Renal cortex interstitium (tissue), 11 donors: ENCODE data around the gene SORCS2. TPM values are rescaled to one million over a fixed set of nuclear protein-coding genes. Genes with fewer than 3 reads are reported as not detected.
A peak's percentile ranks its signal among the peaks of the same experiment; 100 is the strongest.

Source experiments
- DNase-seq, 11 donors: peaks; one replicate each; pipeline ENCODE4 v3.0.0-alpha.2; 2013; ENCODE audit warnings: low read depth in 9 of 11, low spot score in 4 of 11; ENCODE audit errors: extremely low read depth in 1 of 11
- polyA plus RNA-seq, 3 donors: library from polyadenylated mRNA; unstranded; fragments of 120-200 nt; gene quantifications; one replicate each; pipeline ENCODE4 v1.2.1, GENCODE V29; 2013; ENCODE audit not compliant: insufficient read length in 3 of 3

SORCS2 gene
- polyA plus RNA-seq, 3 donors, result 8.3 to 13.3 (median 9.9) TPM

DNA sequence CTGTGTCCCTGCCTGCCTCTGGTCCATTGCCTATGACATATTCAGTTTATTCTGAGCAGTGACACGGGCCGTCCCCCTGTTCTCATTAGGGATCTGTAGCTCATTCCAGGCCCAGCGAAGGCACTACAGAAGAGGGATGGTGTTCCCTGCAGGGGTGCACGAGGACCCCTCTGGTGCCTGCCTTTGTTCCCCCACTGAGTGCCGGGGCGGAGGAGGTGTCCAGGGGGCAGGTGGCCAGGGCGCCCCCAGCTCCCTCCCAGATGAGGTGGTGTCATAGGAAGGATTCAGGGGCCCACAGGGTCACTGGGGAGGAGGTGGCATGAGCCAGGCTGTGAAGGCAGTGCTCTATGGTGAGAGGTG, 61.0 kb downstream of the SORCS2 start:
- no peak for DNase-seq

GRCh38 chr4:7253837-7254236, 61.5 kb downstream of the SORCS2 start:
- no peak for DNase-seq

DNA sequence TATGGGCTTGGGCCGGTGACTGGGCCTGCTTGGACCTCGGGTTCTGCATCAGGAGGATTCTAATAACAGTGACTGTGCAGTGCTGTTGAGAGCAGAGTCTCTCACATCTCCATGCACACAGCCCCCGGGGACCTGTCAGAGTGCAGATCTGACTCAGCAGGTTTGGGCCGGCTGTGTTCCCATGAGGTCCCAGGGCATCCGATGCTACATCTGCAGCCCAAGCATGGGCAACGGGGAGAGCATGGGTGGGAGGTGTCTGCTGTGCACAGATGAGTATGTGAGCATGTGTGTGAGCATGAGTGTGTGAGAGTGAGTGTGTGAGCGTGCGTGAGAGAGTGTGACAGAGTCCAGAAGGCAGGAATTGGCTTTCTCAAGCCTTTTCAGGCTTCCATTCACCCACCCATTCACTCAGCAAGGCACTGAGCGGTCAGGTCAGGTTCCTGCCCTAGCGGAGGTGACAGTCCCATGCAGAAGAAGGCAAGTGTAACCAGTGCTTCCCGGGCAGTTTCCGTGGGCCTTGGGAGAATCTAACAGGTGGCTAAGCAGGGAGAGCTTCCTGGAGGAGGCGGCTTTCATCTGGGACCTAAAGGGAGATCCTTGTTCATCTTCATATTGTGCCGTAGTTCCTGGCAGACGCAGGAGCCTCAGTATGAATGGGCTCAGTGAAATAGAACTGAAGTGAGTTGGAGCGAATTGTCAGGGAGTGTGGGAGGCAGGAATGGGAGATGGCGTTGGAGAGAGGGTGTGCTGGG, 62.6 kb downstream of the SORCS2 start:
- no peak for DNase-seq

GRCh38 chr4:7255488-7255881, 63.1 kb downstream of the SORCS2 start:
- no peak for DNase-seq

GRCh38 chr4:7255996-7256395, 63.7 kb downstream of the SORCS2 start:
- no peak for DNase-seq

DNA sequence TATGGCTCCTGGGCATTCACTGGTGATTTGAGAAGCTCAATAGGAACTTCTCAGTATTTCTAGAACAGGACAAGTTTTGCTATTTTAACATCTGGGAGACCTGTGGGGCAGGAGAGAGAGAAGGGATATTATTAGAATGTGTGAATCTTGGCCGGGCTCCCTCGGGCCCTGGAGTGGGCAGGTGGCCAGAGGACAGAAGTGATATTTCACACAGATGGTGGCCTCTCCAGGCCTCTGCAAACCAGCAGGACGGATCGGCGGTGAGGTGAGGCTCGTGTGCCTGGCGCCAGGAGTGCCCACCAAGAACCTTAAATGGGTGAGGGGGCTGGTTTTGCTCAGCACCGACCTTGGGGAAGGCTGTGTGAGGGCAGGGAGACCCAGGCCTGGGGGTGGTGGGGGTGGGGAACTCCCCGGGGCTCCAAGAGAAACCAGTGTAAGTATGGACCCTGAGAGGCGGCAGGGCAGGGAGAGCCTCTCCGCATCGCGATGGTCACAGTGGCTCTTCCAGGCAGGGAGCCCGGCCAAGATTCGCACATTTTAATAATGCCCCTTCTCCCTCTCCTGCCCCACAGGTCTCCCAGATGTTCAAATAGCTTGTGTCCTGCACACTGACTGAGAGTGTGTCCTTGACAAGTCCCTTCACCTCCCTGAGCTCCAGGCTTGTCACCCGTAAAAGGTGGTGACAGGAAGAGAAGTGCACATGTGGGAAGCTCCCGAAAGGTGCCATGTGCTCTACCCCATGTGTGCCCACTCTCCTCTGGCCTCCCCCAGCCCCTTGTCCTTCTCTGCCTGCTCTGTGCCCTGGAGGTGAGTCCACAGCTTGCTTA, 64.9 kb downstream of the SORCS2 start:
- DNase-seq, result no peak

- no peak for DNase-seq
These were observed 66.7 kb downstream of the SORCS2 start for GRCh38 chr4:7259039-7259438.

- no peak for DNase-seq
These were observed 68.2 kb downstream of the SORCS2 start for GRCh38 chr4:7260569-7260968.

DNA sequence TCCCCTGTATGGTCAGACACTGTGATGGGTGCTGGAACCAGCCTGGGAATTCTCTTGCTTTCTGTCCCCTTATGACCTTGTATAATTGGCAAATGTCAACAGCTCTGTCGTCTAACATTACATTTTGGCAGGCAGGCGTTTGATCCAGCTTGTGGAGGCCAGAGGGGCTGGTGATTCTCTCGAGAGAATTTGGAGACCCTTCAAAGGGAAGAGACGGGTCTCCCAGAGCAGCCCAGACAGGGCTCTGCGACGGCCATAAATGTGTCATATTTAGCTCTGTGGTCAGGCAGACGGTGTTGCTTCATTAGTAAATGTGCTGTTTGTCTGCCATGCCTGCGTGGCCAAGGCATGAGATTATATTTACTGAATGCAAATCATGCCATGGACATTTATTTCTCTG, 68.7 kb downstream of the SORCS2 start:
- DNase-seq, result peak in 2 of 11 donors; percentile 25 to 39

GRCh38 chr4:7261536-7261935, 69.2 kb downstream of the SORCS2 start:
- DNase-seq, result no peak

DNA sequence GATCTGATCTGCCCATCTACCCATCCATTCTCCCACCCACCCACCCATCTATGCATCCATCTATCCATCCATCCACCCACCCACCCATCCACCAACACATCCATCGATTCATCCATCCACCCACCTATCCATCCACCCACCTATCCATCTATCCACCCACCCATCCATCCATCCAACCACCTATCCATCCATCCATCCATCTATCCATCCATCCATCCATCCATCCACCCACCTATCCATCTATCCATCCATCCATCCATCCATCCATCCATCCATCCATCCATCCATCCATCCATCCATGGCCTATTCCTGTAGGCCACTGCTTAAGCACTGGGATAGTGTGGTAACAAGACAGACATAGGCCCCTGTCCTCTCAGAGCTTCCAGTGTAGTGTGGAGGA, 69.8 kb downstream of the SORCS2 start:
- DNase-seq, result no peak

DNA sequence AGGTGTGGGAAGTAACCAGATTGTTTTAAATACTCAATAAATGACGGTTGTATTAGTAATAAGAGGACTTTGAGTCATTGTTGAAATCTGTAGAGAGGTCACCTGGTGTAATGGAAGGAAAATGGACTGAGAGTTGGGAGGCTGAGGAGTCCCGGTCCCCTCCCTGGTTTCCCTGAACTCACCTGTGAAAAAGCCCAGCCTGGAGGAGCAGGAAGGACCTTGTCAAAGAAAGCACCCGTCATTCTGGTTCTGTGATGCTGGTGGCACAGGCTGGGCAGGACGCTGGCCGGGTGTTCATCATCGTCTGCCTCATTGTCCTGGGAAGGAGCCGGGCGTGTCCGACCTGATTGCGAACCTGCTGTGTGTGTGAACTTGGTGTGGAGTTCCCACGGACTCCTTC, 70.8 kb downstream of the SORCS2 start:
- no peak for DNase-seq

GRCh38 chr4:7264694-7265093, 72.4 kb downstream of the SORCS2 start:
- DNase-seq, result no peak

- no peak for DNase-seq
These were observed 74.4 kb downstream of the SORCS2 start for GRCh38 chr4:7266525-7267292.

DNA sequence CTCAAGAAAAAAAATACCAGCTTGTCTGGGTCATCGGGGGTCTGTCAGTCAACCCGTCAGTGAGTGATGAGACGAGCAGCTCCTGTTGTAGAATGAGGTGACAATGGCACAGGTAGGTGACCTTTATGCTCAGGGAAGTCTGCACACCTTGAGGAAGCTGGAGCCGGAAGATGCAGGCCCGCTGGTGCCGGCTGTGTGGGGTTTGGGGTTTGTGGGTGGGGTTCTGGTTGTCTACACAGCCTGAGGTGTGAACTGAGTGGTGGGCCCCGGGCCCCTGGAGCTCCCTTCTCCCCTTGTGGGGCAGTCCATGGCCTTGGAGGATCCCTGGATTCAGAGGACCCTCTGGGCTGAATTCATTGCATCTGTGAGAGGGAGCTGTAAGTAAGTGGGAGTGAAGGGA, 75.5 kb downstream of the SORCS2 start:
- no peak for DNase-seq

DNA sequence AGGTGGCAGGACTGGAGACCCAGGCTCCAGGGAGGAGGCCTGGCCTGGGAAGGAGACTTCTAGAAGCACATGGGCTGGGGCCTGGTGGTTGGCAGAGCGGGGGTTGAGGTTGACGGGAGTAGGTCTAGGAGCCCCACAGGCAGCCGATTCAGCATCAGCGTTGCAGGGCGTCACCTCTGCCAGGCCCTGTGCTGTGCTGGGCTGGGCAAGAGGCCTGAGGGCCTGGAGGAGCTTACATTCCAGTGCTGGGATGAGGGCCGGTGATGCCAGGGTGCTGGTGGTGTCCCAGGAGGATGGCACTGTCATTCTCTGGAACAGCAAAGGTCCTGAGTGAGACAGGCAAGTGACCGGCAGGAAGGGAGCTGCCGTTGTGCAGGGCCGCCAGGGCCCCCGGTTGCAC, 76.6 kb downstream of the SORCS2 start:
- no peak for DNase-seq

DNA sequence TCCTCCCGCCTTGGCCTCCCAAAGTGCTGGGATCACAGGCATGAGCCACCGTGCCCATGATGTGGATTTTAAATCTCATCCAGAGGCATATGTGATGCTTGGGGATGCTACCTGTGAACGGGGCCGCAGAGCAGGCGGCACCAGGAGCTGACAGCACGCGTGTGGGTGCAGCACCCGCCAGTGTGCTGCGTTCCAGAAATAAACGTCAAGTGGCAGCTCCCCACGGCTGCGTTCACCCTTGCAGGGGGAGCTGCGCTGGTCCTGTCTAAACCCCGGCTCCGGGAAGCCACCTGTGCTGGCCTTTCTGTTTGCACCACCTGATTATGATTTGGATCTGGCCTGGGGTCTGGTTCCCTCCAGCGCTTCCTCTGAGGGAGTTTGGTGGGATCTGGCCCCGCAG, 77.8 kb downstream of the SORCS2 start:
- DNase-seq, result no peak

DNA sequence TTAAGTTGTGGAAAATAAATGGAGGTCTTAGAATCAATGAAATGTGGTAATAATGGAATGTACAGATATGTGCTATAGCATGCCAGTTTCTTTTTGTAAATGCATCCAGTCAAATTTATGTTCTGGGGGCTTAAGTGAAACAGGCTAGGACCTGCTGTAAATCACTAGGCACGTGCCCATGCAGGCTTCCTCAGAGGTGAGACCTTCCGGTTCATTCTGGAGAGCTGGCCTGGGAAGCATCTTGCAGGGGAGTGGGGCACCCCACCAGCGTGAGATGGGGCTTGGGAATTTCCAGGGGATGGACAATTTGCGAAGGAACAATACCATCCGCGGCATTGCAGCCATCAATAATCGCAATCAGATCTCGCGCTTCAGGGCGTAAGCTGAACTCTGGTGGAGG, 80.1 kb downstream of the SORCS2 start:
- DNase-seq, result no peak

DNA sequence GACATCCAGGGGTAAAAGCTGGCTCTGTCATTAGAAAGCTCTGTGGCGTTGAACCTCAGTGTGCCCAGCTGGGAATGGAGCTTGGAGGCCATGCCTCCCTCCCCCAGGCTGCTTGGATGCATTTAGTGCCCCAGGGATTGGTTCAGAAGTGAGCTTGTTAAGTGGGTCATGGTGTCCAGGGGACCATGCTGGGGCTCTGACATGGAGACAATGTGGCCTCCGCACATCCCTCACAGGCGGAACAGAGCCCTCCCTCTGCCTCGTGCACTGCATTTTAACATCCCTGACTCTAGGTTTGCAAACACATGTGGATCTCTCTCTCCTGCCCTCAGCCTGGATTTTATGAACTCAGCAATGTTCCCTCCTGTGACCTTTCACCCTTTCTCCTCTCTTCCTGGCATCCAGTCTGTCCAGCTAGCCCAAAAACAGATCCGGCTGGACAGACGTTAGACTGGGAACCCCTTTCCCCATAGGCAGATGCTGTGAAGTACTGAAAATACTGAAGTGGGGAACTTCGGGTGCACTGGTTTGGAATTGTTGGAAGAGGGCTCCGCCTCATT, 81.5 kb downstream of the SORCS2 start:
- no peak for DNase-seq

GRCh38 chr4:7275067-7275466, 82.7 kb downstream of the SORCS2 start:
- no peak for DNase-seq
